IMR-90 (cell line): ENCODE data around the gene ROBO1.

Source experiments
- CHD1 ChIP-seq: IDR thresholded peaks from 2 replicates; pipeline ENCODE4 v1.6.1; 2012; ENCODE audit warnings: low read depth, low read length, improper control_type of control experiment
- MAFK ChIP-seq: IDR thresholded peaks from 2 replicates; pipeline ENCODE4 v1.6.1; 2012; ENCODE audit warnings: low read depth, low read length, improper control_type of control experiment
- MAZ ChIP-seq: IDR thresholded peaks from 2 replicates; pipeline ENCODE4 v1.6.1; 2012; ENCODE audit warnings: low read depth, mild to moderate bottlenecking, low read length, improper control_type of control experiment, moderate library complexity, borderline replicate concordance
- MXI1 ChIP-seq: IDR thresholded peaks from 2 replicates; pipeline ENCODE4 v1.6.1; 2012; ENCODE audit warnings: low read depth, mild to moderate bottlenecking, low read length, moderate library complexity, borderline replicate concordance
- POLR2A ChIP-seq: IDR thresholded peaks from 2 replicates; pipeline ENCODE4 v1.6.1; 2012; ENCODE audit warnings: mild to moderate bottlenecking, low read depth, low read length
- RFX5 ChIP-seq: IDR thresholded peaks from 2 replicates; pipeline ENCODE4 v1.8.0; 2012; ENCODE audit warnings: low read depth, mild to moderate bottlenecking, low read length, moderate library complexity
- TF ChIP-seq, protein P1 (sequence below): conservative IDR thresholded peaks from 2 replicates; pipeline ENCODE4 v1.5.1; 2012; ENCODE audit warnings: mild to moderate bottlenecking, low read depth, low read length, improper control_type of control experiment

- TF ChIP-seq, protein P1, sequence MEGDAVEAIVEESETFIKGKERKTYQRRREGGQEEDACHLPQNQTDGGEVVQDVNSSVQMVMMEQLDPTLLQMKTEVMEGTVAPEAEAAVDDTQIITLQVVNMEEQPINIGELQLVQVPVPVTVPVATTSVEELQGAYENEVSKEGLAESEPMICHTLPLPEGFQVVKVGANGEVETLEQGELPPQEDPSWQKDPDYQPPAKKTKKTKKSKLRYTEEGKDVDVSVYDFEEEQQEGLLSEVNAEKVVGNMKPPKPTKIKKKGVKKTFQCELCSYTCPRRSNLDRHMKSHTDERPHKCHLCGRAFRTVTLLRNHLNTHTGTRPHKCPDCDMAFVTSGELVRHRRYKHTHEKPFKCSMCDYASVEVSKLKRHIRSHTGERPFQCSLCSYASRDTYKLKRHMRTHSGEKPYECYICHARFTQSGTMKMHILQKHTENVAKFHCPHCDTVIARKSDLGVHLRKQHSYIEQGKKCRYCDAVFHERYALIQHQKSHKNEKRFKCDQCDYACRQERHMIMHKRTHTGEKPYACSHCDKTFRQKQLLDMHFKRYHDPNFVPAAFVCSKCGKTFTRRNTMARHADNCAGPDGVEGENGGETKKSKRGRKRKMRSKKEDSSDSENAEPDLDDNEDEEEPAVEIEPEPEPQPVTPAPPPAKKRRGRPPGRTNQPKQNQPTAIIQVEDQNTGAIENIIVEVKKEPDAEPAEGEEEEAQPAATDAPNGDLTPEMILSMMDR: no peak
- TF ChIP-seq POLR2A: no peak
- TF ChIP-seq MXI1: no peak
- TF ChIP-seq MAFK: no peak
- TF ChIP-seq MAZ: no peak
- TF ChIP-seq RFX5: no peak
- TF ChIP-seq CHD1: no peak
Observed at GRCh38 chr3:79810581-79810980, 42.8 kb upstream of the ROBO1 start.
